ENCODE results near the gene TAS2R40. TPM values are rescaled to one million over a fixed set of nuclear protein-coding genes. Genes with fewer than 3 reads are reported as not detected.
"Not testable (repeated sequence)": the region's sequence is repeated elsewhere in the genome, so short reads cannot be mapped to it uniquely, and the experiment has no call there.

The TAS2R40 gene
- not detected for polyA plus RNA-seq (ENCODE audit: low read depth in 6 of 6)

DNA sequence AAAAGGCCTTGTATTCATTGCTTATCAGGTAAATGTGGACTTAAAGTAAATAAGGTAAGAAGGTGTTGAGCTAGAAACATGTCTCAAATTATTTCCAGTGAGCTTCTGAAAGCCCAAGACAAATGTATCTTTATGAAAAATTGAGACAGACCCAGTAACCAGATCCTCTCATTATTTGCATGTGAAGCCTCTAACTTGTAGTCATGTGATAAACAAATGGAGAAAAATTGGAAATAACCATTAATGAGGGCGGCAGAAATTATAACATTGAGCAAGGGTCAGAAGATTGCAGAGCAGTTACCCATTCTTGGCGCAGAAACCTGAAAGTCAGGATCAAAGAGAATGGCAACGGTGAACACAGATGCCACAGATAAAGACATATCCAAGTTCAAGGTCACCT lies at the start of gene TAS2R40:
TSS of gene TAS2R40 (plus strand) at position 301 of the 400 bp plus-strand sequence. CDS start at position 343, 42 bp downstream.
- Mint-ChIP-seq H3K4me3 (no peak within 1 kb of the TSS), H3K27ac (no peak within 1 kb of the TSS), H3K27me3 (peaks cover 15 to 33% (median 27%) of the 10 kb centered on the region in 3 donors), H3K4me1 (peaks cover 0 to 4% (median 0%) of the 10 kb centered on the region in 3 donors), H3K9me3 (no peaks in the 10 kb centered on the region), H3K36me3 (no peaks in the 10 kb centered on the region)
- no peak for DNase-seq
- no peak for ATAC-seq (ENCODE audit: low read depth in 2 of 2)

DNA sequence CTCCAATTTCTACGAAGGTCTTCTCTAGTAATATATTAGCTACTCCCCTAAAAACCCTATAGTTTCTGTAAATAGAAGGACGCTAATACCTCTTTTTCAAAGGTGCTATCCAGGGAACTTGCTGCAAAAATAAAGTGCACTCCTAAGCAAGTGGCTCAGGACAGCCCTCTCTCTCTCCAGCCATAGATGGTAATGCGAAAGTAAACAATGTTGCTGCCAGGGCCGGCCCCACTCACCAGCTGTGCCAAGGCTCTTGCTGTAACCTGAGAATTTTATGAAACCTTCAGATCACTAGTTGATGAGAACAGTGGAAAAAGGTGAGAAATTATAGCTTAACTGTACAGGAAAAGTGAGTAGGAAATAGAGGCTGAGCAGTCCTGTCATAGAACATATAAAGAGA lies 49.5 kb upstream of the TAS2R40 start:
- H3K27me3 Mint-ChIP-seq, result no peaks in the 10 kb centered on the region
- H3K36me3 Mint-ChIP-seq, result peaks cover 0 to 6% of the 10 kb centered on the region in 2 donors
- peaks cover 0 to 12% (median 7%) of the 10 kb centered on the region in 7 donors for H3K9me3 Mint-ChIP-seq
- peaks cover 18 to 25% (median 23%) of the 10 kb centered on the region in 3 donors for H3K4me1 Mint-ChIP-seq
- ATAC-seq (ENCODE audit: low read depth in 2 of 2), result no peak
- H3K27ac Mint-ChIP-seq, result peak overlapping the region in 1 of 6 donors; percentile 47
- no peak for DNase-seq
- peak overlapping the region in 7 of 8 donors; percentile 13 to 69 (median 32) for H3K4me3 Mint-ChIP-seq

DNA sequence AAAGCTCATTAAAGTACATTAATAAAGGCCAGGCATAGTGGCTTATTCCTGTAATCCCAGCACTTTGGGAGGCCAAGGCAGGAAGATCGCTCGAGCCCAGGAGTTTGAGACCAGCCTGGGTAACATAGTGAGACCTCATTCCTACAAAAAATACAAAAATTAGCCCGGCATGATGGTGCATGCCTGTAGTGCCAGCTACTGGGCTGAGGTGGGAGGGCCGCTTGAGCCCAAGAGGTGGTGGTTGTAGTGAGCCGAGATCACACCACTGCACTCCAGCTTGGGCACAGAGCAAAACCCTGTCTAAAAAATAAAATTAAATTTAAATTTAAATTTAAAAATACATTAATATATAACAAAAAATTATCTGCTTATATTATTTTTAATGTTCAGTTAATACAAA lies 45.7 kb upstream of the TAS2R40 start:
- no peak for ATAC-seq (ENCODE audit: low read depth in 2 of 2)
- peaks cover 4 to 18% (median 8%) of the 10 kb centered on the region in 3 donors for H3K4me1 Mint-ChIP-seq
- H3K4me3 Mint-ChIP-seq, result no peak overlapping the region
- H3K27me3 Mint-ChIP-seq, result no peaks in the 10 kb centered on the region
- no peak overlapping the region for H3K27ac Mint-ChIP-seq
- DNase-seq, result no peak
- peaks cover 5 to 23% (median 18%) of the 10 kb centered on the region in 7 donors for H3K9me3 Mint-ChIP-seq
- H3K36me3 Mint-ChIP-seq, result peaks cover 4 to 10% of the 10 kb centered on the region in 2 donors

DNA sequence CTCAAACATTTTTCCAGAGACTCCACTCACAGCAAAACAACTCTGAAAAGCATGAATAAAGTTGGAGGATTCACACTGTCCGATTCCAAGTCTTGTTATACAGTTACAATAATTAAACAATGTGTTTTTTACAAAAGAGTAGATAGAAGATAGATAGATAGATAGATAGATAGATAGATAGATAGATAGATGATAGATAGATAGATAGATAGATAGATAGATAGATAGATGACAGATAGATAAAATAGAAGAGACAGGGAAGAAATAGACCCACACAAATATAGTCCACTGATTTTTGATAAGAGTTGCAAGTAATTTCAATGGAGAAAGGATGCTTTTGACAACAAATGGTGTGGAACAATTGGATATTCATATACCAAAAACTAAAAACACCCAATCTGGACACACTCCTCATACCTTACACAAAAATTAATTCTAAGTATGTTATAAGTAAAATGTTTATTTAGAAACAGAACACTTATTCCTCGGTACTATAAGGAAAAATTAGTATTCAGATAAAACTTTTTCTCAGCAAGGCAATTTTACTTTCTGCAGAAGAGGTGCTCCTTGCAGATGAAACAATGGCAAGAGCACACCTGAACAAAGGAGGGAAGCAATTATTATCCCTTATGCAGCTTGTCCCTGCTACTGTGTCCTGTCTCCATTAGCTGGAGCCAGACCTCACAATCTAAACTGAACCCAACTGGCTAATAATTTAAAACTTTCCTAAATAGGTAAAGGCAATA lies 44.3 kb upstream of the TAS2R40 start:
- no peak for ATAC-seq (ENCODE audit: low read depth in 2 of 2)
- H3K27ac Mint-ChIP-seq, result no peak overlapping the region
- H3K9me3 Mint-ChIP-seq, result peaks cover 5 to 25% (median 19%) of the 10 kb centered on the region in 7 donors
- H3K36me3 Mint-ChIP-seq, result peaks cover 4 to 10% of the 10 kb centered on the region in 2 donors
- no peaks in the 10 kb centered on the region for H3K27me3 Mint-ChIP-seq
- H3K4me1 Mint-ChIP-seq, result peaks cover 12 to 18% (median 13%) of the 10 kb centered on the region in 3 donors
- no peak for DNase-seq
- no peak overlapping the region for H3K4me3 Mint-ChIP-seq

DNA sequence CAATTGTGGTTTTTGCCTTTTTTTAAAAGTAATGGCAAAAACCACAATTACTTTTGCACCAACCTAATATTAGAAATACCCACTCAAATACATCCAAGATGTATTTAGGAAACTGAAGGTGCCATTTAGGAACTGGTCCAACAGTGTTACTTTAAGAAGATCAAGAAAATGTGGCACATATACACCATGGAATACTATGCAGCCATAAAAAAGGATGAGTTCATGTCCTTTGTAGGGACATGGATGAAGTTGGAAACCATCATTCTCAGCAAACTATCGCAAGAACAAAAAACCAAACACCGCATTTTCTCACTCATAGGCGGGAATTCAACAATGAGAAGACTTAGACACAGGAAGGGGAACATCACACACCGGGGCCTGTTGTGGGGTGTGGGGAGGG lies 41.1 kb upstream of the TAS2R40 start:
- ATAC-seq (ENCODE audit: low read depth in 2 of 2); H3K27ac Mint-ChIP-seq: not testable (repeated sequence)
- peaks cover 5 to 24% (median 14%) of the 10 kb centered on the region in 7 donors for H3K9me3 Mint-ChIP-seq

DNA sequence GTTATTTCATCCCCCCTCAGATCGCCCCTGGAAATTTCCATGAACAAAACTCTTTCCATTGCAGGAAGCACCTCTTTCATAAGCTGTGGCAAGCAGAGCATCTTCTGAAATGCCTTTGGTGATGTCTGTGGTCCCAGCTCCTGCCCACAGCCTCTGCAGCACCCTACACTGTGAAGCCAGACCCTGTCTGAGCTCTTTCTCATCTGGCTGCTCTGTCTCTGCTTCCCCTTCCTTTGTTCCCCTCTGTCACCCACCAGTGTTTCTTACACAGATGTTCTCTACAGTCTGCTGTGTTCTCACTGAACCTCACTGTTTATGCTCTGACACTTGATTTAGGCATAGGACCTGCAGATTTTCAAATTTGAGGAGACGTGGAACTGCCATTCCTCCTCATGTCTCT lies 40.5 kb upstream of the TAS2R40 start:
- Mint-ChIP-seq H3K27ac (peak overlapping the region; percentile 27 to 97 (median 74)), H3K4me1 (peaks cover 30 to 40% (median 35%) of the 10 kb centered on the region in 3 donors), H3K36me3 (peaks cover 4 to 10% of the 10 kb centered on the region in 2 donors), H3K27me3 (no peaks in the 10 kb centered on the region), H3K4me3 (peak overlapping the region in 7 of 8 donors; percentile 2 to 68 (median 28)), H3K9me3 (peaks cover 5 to 24% (median 14%) of the 10 kb centered on the region in 7 donors)
- peak; percentile 100 for ATAC-seq (ENCODE audit: low read depth in 2 of 2)
- DNase-seq, result peak; percentile 57

More for the DNA sequence above, 41.1 kb upstream of the TAS2R40 start:
- H3K4me1 Mint-ChIP-seq, result peaks cover 30 to 40% (median 35%) of the 10 kb centered on the region in 3 donors
- DNase-seq, H3K4me3 Mint-ChIP-seq, H3K36me3 Mint-ChIP-seq, H3K27me3 Mint-ChIP-seq: not testable (repeated sequence)

DNA sequence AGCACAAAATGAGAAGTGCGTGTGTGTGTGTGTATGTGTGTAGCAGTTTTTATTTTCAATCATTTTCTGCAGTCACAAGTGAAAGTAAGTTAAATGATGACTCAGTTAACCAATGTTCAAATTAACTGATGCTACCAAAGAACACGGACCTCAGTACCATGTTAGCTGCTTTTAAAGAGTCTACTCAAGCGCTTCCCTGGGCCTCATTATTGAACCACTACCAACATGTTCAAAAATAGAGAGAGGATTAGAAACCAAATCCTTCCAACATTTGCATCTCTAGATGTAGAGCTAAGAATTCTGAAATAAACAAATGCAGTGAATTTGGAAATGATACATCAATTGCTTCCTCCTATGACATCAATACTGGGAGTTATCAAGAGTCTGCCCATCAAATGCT lies 38.8 kb upstream of the TAS2R40 start, which contains the start of gene TAS2R39:
TSS of gene TAS2R39 (plus strand) at position 396 of the 400 bp plus-strand sequence. CDS start at position 396, 0 bp downstream.
- no peak for ATAC-seq (ENCODE audit: low read depth in 2 of 2)
- H3K4me3 Mint-ChIP-seq, result peak within 1 kb of the TSS in 5 of 8 donors; percentile 5 to 56 (median 26)

DNA sequence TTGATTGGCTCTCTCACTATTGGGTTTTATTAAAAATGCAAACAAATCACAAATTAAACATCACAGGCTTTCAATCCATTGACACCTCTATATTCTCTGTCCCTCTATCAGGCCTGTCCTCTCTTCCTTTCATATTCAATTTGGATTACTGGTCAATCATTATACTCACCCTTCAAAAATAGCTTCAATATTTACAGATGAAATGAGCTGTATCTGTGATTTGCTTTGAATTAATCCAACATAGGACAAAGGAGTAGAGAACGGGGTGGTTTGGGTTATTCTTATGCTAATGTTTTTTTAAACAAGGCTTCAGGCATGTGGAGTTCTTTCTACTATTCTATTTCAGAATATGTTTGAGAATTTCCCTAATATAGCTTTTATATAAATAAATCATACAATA lies 36.3 kb upstream of the TAS2R40 start:
- peak overlapping the region in 1 of 6 donors; percentile 41 for H3K27ac Mint-ChIP-seq
- peaks cover 34 to 42% (median 35%) of the 10 kb centered on the region in 3 donors for H3K4me1 Mint-ChIP-seq
- no peaks in the 10 kb centered on the region for H3K27me3 Mint-ChIP-seq
- H3K36me3 Mint-ChIP-seq, result no peaks in the 10 kb centered on the region
- no peak for ATAC-seq (ENCODE audit: low read depth in 2 of 2)
- no peak overlapping the region for H3K4me3 Mint-ChIP-seq
- H3K9me3 Mint-ChIP-seq, result peaks cover 0 to 4% (median 2%) of the 10 kb centered on the region in 7 donors
- no peak for DNase-seq

More for the DNA sequence above, 38.8 kb upstream of the TAS2R40 start, which contains the start of gene TAS2R39:
- Mint-ChIP-seq H3K9me3 (peaks cover 1 to 14% (median 8%) of the 10 kb centered on the region in 7 donors), H3K36me3 (peaks cover 2 to 5% of the 10 kb centered on the region in 2 donors), H3K4me1 (peaks cover 34 to 40% (median 35%) of the 10 kb centered on the region in 3 donors), H3K27me3 (no peaks in the 10 kb centered on the region), H3K27ac (peak within 1 kb of the TSS in 4 of 6 donors; percentile 11 to 57 (median 35))
- DNase-seq, result no peak

DNA sequence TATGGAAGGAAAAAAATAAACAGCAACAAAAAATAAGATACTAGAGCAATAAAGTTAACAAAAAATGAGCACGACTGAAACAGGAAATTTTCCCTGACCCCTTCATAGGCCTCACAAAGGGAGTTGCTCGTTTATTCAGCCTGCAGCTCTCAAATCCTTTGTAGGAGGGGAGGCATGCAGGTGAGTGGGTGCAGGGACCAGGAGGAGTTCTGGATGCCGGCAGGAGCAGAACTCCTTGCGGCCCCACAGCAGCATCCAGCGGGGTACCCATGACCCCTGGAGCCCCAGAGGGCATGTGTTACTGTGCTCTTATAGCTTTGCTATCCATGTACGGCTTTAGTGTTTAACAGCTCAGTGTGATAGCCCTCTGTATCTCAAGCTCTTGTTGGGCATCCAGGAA lies 32.8 kb upstream of the TAS2R40 start:
- peaks cover 8 to 10% (median 10%) of the 10 kb centered on the region in 3 donors for H3K4me1 Mint-ChIP-seq
- DNase-seq (no peak), ATAC-seq (ENCODE audit: low read depth in 2 of 2) (no peak)
- no peaks in the 10 kb centered on the region for H3K36me3 Mint-ChIP-seq
- H3K9me3 Mint-ChIP-seq, result no peaks in the 10 kb centered on the region
- no peak overlapping the region for H3K4me3 Mint-ChIP-seq
- H3K27ac Mint-ChIP-seq, result peak overlapping the region in 1 of 6 donors; percentile 92
- H3K27me3 Mint-ChIP-seq, result no peaks in the 10 kb centered on the region

DNA sequence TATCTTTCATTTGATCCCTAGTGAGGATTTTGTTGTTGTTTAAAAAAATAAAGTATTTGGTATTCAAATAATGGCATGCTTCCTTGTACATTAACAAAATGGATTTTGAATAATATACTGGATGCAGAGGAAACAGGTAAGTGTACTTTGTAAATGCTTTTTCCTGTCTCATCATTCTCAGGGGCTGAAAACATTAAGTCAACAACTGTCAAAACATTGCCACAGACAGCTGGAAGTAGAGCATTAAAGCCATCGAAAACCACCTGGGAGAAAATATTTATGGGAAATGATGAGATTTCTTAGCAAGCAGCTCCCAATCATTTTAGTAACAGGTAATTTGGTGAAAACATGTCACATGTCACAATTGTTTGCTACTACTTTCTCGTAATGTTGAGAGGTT lies 28.0 kb upstream of the TAS2R40 start:
- DNase-seq (no peak), ATAC-seq (ENCODE audit: low read depth in 2 of 2) (no peak)
- Mint-ChIP-seq H3K4me3 (no peak overlapping the region), H3K27me3 (no peaks in the 10 kb centered on the region), H3K9me3 (peaks cover 0 to 5% (median 0%) of the 10 kb centered on the region in 7 donors), H3K27ac (peak overlapping the region in 1 of 6 donors; percentile 9), H3K4me1 (peaks cover 0 to 4% (median 0%) of the 10 kb centered on the region in 3 donors), H3K36me3 (no peaks in the 10 kb centered on the region)

DNA sequence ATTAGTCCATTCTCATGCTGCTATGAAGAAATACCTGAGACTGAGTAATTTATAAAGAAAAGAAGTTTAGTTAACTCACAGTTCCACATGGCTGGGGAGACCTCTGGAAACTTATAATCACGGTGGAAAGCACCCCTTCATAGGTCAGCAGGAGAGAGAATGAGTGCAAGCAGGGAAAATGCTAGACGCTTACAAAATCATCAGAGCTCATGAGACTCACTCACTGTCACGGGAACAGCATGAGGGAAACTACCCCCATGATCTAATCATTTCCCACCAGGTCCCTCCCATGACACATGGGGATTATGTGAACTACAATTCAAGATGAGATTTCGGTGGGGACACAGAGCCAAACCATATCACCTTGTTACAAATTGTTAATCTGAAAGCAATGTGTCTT lies 22.8 kb upstream of the TAS2R40 start:
- DNase-seq, result no peak
- peak; percentile 40 to 56 for ATAC-seq (ENCODE audit: low read depth in 2 of 2)
- no peak overlapping the region for H3K4me3 Mint-ChIP-seq
- H3K27ac Mint-ChIP-seq, result peak overlapping the region in 2 of 6 donors; percentile 32 to 61
- no peaks in the 10 kb centered on the region for H3K27me3 Mint-ChIP-seq
- peaks cover 6 to 21% (median 13%) of the 10 kb centered on the region in 3 donors for H3K4me1 Mint-ChIP-seq
- peaks cover 0 to 5% (median 0%) of the 10 kb centered on the region in 7 donors for H3K9me3 Mint-ChIP-seq
- peaks cover 0 to 4% of the 10 kb centered on the region in 2 donors for H3K36me3 Mint-ChIP-seq

DNA sequence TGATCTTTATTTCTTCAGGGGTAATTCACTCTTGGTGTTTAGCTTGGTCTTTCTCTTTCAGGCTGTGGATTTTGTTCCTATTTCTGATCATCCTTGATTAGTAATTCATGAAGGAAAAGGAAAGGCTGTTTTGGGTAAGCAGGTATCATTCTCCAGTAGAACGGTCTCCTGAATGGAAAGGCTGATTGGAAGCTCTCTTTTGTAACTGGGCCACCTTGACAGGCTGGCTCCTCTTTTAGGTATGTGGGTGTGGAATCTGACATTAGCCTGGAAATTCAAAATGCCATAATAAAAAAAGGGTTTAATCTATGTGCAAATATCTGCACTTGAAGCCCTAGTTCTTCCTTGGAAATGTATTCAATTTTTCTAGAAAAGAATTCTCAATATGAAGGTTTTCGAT lies 19.7 kb upstream of the TAS2R40 start:
- ATAC-seq (ENCODE audit: low read depth in 2 of 2) (no peak), DNase-seq (no peak)
- Mint-ChIP-seq H3K9me3 (peaks cover 0 to 5% (median 0%) of the 10 kb centered on the region in 7 donors), H3K4me3 (no peak overlapping the region), H3K4me1 (peaks cover 33 to 52% (median 36%) of the 10 kb centered on the region in 3 donors), H3K36me3 (peaks cover 0 to 4% of the 10 kb centered on the region in 2 donors), H3K27me3 (no peaks in the 10 kb centered on the region), H3K27ac (peak overlapping the region in 1 of 6 donors; percentile 70)

DNA sequence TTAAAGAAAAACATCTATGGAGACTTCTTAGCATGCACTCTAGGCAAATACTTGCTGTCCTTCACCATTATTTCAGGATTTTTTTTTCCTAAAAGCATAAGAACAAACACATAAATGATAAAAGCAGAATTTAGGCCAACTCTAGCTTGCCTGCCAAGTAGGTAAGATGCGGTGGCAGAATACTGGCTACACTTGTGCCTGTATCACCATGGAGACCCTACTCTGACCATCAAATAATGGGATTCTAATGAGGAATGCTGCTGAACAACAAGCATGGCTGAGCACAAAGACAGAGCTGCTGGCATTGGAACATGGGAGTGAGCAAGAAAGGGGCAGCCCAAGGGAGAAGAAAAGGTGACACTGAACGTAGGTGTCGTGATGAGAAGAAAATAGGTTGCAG lies 18.5 kb upstream of the TAS2R40 start:
- Mint-ChIP-seq H3K27ac (peak overlapping the region in 4 of 6 donors; percentile 2 to 46 (median 16)), H3K9me3 (peaks cover 0 to 5% (median 0%) of the 10 kb centered on the region in 7 donors), H3K4me3 (peak overlapping the region in 2 of 8 donors; percentile 12 to 57), H3K27me3 (no peaks in the 10 kb centered on the region), H3K4me1 (peaks cover 37 to 62% (median 41%) of the 10 kb centered on the region in 3 donors), H3K36me3 (peaks cover 0 to 4% of the 10 kb centered on the region in 2 donors)
- DNase-seq, result no peak
- no peak for ATAC-seq (ENCODE audit: low read depth in 2 of 2)
